ENCODE data around the gene LMAN1.

- no peak for TF ChIP-seq EP300 (IDR thresholded peaks at IDR 0.05)
- TF ChIP-seq CTCF (IDR thresholded peaks at IDR 0.05) = no peak
Measured at GRCh38 chr18:59353079-59353680, 5.9 kb downstream of the LMAN1 start.
